Measurements from ENCODE around the gene GNAI2.

- TF ChIP-seq, protein P1, sequence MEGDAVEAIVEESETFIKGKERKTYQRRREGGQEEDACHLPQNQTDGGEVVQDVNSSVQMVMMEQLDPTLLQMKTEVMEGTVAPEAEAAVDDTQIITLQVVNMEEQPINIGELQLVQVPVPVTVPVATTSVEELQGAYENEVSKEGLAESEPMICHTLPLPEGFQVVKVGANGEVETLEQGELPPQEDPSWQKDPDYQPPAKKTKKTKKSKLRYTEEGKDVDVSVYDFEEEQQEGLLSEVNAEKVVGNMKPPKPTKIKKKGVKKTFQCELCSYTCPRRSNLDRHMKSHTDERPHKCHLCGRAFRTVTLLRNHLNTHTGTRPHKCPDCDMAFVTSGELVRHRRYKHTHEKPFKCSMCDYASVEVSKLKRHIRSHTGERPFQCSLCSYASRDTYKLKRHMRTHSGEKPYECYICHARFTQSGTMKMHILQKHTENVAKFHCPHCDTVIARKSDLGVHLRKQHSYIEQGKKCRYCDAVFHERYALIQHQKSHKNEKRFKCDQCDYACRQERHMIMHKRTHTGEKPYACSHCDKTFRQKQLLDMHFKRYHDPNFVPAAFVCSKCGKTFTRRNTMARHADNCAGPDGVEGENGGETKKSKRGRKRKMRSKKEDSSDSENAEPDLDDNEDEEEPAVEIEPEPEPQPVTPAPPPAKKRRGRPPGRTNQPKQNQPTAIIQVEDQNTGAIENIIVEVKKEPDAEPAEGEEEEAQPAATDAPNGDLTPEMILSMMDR (conservative IDR thresholded peaks at IDR 0.05; ENCODE audit: low read length): no peak
- TF ChIP-seq EZH2phosphoT487 (IDR thresholded peaks at IDR 0.05; ENCODE audit: borderline replicate concordance): no peak
Measured at GRCh38 chr3:50251220-50251619, 15.2 kb downstream of the GNAI2 start.
